HG03469 (cell line): ENCODE results near the gene EVPLL.
"Not testable (repeated sequence)": the region's sequence is repeated elsewhere in the genome, so short reads cannot be mapped to it uniquely, and the experiment has no call there.

Experiments used
- ATAC-seq: cut with Tn5 transposase; IDR thresholded peaks from one replicate; pipeline ENCODE4 v1.9.1; 2021; ENCODE audit warnings: mild to moderate bottlenecking, moderate library complexity, moderate number of reproducible peaks; ENCODE audit not compliant: unreplicated experiment

Gene EVPLL

GRCh38 chr17:18422464-18422863 lies 44.9 kb downstream of the EVPLL start:
- ATAC-seq = not testable (repeated sequence)

GRCh38 chr17:18423015-18423414 lies 45.4 kb downstream of the EVPLL start:
- not testable (repeated sequence) for ATAC-seq

DNA sequence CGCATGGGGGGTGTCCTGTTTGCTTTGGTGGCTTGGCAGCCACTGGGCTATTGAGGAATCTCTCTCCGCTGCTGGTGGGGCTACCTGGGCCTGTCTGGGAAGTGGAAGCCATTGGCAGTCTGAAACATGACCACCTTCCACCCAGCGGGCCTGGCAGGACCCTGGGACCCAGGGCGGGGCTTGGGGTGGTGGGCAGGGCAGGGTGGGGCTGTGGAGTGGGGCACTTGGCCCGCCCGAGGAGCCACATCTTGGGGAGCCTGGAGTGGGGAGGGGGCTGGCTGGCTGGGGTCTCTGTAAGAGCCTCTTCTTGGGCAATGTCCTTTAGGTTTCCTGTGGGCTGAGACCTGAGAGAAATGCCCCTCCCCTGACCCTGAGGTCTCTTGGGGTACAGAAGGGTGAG lies 48.0 kb downstream of the EVPLL start:
- ATAC-seq = not testable (repeated sequence)

DNA sequence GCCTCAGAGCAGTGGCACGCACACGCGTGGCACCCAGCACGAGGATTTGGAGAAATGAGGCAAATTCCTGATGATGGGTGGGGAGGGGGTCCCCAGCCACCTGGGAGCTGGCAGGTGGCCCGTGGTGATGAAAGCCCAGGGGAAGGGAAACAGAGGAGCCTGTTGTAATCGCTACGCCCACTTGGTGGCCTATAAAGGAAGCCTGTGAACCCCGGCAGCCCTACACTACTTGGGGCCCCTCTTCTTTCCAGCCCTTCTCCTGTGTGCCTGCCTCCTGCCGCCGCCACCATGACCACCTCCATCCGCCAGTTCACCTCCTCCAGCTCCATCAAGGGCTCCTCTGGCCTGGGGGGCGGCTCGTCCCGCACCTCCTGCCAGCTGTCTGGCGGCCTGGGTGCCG lies 49.1 kb downstream of the EVPLL start:
- not testable (repeated sequence) for ATAC-seq

DNA sequence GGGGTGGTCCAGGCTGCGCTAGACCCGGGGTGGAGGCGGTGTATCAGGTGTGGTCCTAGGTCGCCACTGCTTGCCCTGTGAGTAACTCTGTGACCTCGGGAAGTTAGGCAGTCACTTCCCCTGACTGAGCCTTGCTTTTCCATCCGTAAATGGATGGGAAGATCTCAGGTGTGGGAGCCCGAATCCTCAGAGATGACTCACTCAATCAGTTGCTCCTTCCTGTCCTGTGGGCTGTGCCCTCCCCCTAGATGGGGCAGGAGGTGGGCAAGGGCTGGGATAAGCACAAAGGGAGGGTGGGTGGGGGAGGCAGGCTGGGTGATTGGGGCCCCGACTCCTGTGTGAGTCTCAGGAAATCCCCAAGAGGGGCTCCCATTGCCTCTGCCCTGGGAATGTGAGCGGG lies 54.6 kb downstream of the EVPLL start:
- ATAC-seq = not testable (repeated sequence)
